HepG2 (cell line): ENCODE data around the gene TRIM8. TPM values are rescaled to one million over a fixed set of nuclear protein-coding genes. Genes with fewer than 3 reads are reported as not detected.
A peak's percentile ranks its signal among the peaks of the same experiment; 100 is the strongest.

Experiments
- ATAC-seq: fragments of 200-7000 bp; cut with Tn5 transposase; 3 replicates; pipeline ENCODE4 v1.9.1; 2020; ENCODE audit warnings: mild to moderate bottlenecking, moderate library complexity
- BruUV-seq: library from RNA; stranded (reverse); fragments of 400-500 nt; replicated peaks from 2 replicates; lab custom pipeline; 2021; lab: Mats Ljungman, UMichigan
- CTCF ChIA-PET: fragments of 300-600 bp; formaldehyde crosslinking; extraction: SDS; loops from one replicate; lab custom pipeline; 2021; ENCODE audit warnings: low total read pairs, inconsistent platforms, low intra/inter-chr PET ratio; lab: Yijun Ruan, JAX
- POLR2A ChIA-PET: fragments of 350-600 bp; sonication (Branson Sonifier 250); formaldehyde crosslinking; loops from one replicate; lab custom pipeline; 2020; ENCODE audit warnings: antibody characterized with exemption, inconsistent platforms; lab: Yijun Ruan, JAX
- DNase-seq: peaks from one replicate; pipeline ENCODE4 v3.0.0-alpha.2; 2015; ENCODE audit warnings: low spot score
- FAIRE-seq: peaks from 3 replicates; lab custom pipeline; 2011; peaks lifted over from hg19 to GRCh38; lab: Jason Lieb, UNC
- H2AFZ ChIP-seq: one replicate; pipeline ENCODE4 v1.6.1; 2011; ENCODE audit warnings: low read length, inconsistent platforms
- H3K27ac ChIP-seq: fragments of 300-600 bp; 3 replicates; pipeline ENCODE4 v1.8.0; 2011; ENCODE audit warnings: mixed run types, mild to moderate bottlenecking, mixed read lengths, low read length, inconsistent platforms; ENCODE audit not compliant: insufficient read depth; ENCODE audit errors: extremely low read length
- H3K27me3 ChIP-seq, 2 experiments: fragments of 200-600 bp in 1 of 2; 2 replicates in 1 of 2; 3 replicates in 1 of 2; pipeline versions ENCODE4 v1.6.0 to v1.8.0; 2011; ENCODE audit warnings: low read length in 2 of 2, mild to moderate bottlenecking in 2 of 2, moderate library complexity in 2 of 2, inconsistent platforms in 1 of 2; ENCODE audit not compliant: insufficient read depth in 2 of 2, control insufficient read depth in 1 of 2
- H3K36me3 ChIP-seq, 2 experiments: fragments of 200-600 bp in 1 of 2; replicated peaks in 1 of 2; 2 replicates in 1 of 2; 3 replicates in 1 of 2; pipeline versions ENCODE4 v1.5.1 to v1.8.0; 2011; ENCODE audit warnings: low read length in 2 of 2, inconsistent platforms in 1 of 2; ENCODE audit not compliant: insufficient read depth in 2 of 2, control insufficient read depth in 1 of 2
- H3K4me1 ChIP-seq: 2 replicates; pipeline ENCODE4 v1.5.1; 2012; ENCODE audit warnings: low read length, inconsistent platforms; ENCODE audit not compliant: insufficient read depth
- H3K4me2 ChIP-seq: 2 replicates; pipeline ENCODE4 v1.6.0; 2011; ENCODE audit warnings: low read depth, low read length, inconsistent platforms
- H3K4me3 ChIP-seq, 3 experiments: fragments of 200-600 bp in 1 of 3; sonication (generic), shearing (Covaris generic) in 1 of 3; replicated peaks in 1 of 3; 2 replicates each; pipeline ENCODE4 v1.5.1; 2011 to 2016; ENCODE audit warnings: low read length in 3 of 3, inconsistent platforms in 2 of 3, low read depth in 2 of 3, mild to moderate bottlenecking in 2 of 3, control low read depth in 1 of 3, mixed read lengths in 1 of 3; ENCODE audit not compliant: insufficient read depth in 1 of 3
- H3K79me2 ChIP-seq: one replicate; pipeline ENCODE4 v1.6.1; 2011; ENCODE audit warnings: low read length, inconsistent platforms; ENCODE audit not compliant: insufficient read depth
- H3K9ac ChIP-seq: 2 replicates; pipeline ENCODE4 v1.6.0; 2011; ENCODE audit warnings: mild to moderate bottlenecking, low read depth, low read length, inconsistent platforms; ENCODE audit not compliant: insufficient read depth
- H3K9me3 ChIP-seq: 2 replicates; pipeline ENCODE4 v1.5.1; 2012; ENCODE audit warnings: mild to moderate bottlenecking, low read length
- H4K20me1 ChIP-seq: 2 replicates; pipeline ENCODE4 v1.6.0; 2011; ENCODE audit warnings: inconsistent platforms, mild to moderate bottlenecking, low read length, moderate library complexity; ENCODE audit not compliant: insufficient read depth
- BCLAF1 ChIP-seq: fragments of 450-650 bp; IDR thresholded peaks from 2 replicates; pipeline ENCODE4 v1.6.1; 2017; ENCODE audit warnings: mild to moderate bottlenecking
- DZIP1 ChIP-seq: sonication (generic); formaldehyde crosslinking; IDR thresholded peaks from 2 replicates; pipeline ENCODE4 v1.5.0; 2020; ENCODE audit warnings: mild to moderate bottlenecking, missing genetic modification reagents
- FOXK2 ChIP-seq: fragments of 450-650 bp; IDR thresholded peaks from 2 replicates; pipeline ENCODE4 v1.6.1; 2016
- FUBP1 ChIP-seq: sonication (generic); formaldehyde crosslinking; IDR thresholded peaks from 2 replicates; pipeline ENCODE4 v1.5.1; 2020; ENCODE audit warnings: missing genetic modification reagents, mild to moderate bottlenecking, borderline replicate concordance
- JARID2 ChIP-seq: sonication (generic); formaldehyde crosslinking; IDR thresholded peaks from 2 replicates; pipeline ENCODE4 v1.8.1; 2023; ENCODE audit warnings: missing genetic modification reagents, inconsistent platforms; ENCODE audit not compliant: insufficient replicate concordance
- PRDM15 ChIP-seq: sonication (generic); formaldehyde crosslinking; IDR thresholded peaks from 2 replicates; pipeline ENCODE4 v1.4.0; 2020; ENCODE audit warnings: missing genetic modification reagents
- SETDB1 ChIP-seq: sonication (generic); formaldehyde crosslinking; IDR thresholded peaks from 2 replicates; pipeline ENCODE4 v1.5.1; 2020; ENCODE audit warnings: missing genetic modification reagents, mild to moderate bottlenecking, borderline replicate concordance
- ZIK1 ChIP-seq: sonication (generic); formaldehyde crosslinking; IDR thresholded peaks from 2 replicates; pipeline ENCODE4 v1.5.0; 2020; ENCODE audit warnings: mild to moderate bottlenecking, low read depth, missing genetic modification reagents, borderline replicate concordance
- ZMYM2 ChIP-seq: sonication (generic); formaldehyde crosslinking; IDR thresholded peaks from 2 replicates; pipeline ENCODE4 v1.8.0; 2022; ENCODE audit warnings: mild to moderate bottlenecking, missing genetic modification reagents
- ZNF264 ChIP-seq: sonication (generic); formaldehyde crosslinking; IDR thresholded peaks from 2 replicates; pipeline ENCODE4 v1.4.0; 2020; ENCODE audit warnings: missing genetic modification reagents
- WGBS: methylation state at CpG from one replicate; pipeline ENCODE4 v1.1.6; 2017; ENCODE audit warnings: low lambda C conversion rate; 5-methylcytosine and 5-hydroxymethylcytosine counted together
- in situ Hi-C: cut with HindIII; loops from 2 replicates; pipeline ENCODE4 v1.10.0; 2017; ENCODE audit warnings: low pct_unique_long_range_greater_than_20kb; ENCODE audit not compliant: extremely low pct_ligation_motif_present
- intact Hi-C: fragments of 100-400 bp; cut with micrococcal nuclease; formaldehyde crosslinking; loops from one replicate; pipeline ENCODE4 v1.10.0; 2022; ENCODE audit not compliant: unreplicated experiment
- polyA plus RNA-seq, 8 experiments: library from polyadenylated mRNA; depleted of rRNA in 3 of 8; stranded (reverse) in 7 of 8; unstranded in 1 of 8; fragments of >200 nt; fragmentation: Illumina TruSeq in 4 of 8; extraction: Trizol in 4 of 8; gene quantifications; 2 replicates each; pipeline versions ENCODE4 v1.2.1 to v1.2.3, GENCODE V29; 2011 to 2016; ENCODE audit warnings: low read depth in 4 of 8, missing spikeins in 1 of 8, mixed read lengths in 1 of 8; ENCODE audit not compliant: insufficient read depth in 1 of 8
- total RNA-seq, 5 experiments: library from RNA; depleted of rRNA; stranded (reverse); fragments of >200 nt; fragmentation: Illumina TruSeq; extraction: Trizol; gene quantifications; 2 replicates each; pipeline ENCODE4 v1.2.3, GENCODE V29; 2016; ENCODE audit warnings: low read depth in 1 of 5
- TF ChIP-seq, protein P1 (sequence below): sonication (generic); formaldehyde crosslinking; IDR thresholded peaks from 2 replicates; pipeline ENCODE4 v1.5.1; 2020; ENCODE audit warnings: mild to moderate bottlenecking, missing genetic modification reagents, borderline replicate concordance

The TRIM8 gene
- total and polyA plus RNA-seq, 2 of the 13 experiments (the other 11 are each of a cell fraction or from before 2014, with no cell fraction given): 38.9 to 66.5 TPM

DNA sequence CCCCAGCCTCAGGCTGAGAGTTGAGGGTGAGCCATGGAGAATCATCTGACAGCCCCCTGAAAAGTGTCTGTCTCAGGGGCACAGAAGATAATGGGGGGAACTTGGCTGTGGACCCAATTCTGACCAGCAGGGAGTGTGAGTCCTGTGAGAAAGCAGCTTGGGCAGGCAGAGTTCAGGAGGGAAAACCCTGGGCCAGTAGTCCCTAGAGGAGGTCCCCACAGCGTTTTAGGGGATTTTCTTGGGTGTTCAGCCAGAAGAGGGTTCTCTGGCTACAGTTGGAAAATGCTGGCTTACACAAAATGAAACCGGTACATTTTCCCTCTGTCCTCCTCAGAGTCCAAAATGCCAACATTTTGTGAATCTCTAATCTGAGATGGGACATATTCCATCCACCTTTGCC is 35.8 kb upstream of the TRIM8 start:
- BruUV-seq: no TSS peak
- Histone ChIP-seq H3K27me3 (no peaks in the 10 kb centered on the region), H3K9me3 (no peaks in the 10 kb centered on the region), H4K20me1 (no peaks in the 10 kb centered on the region), H3K27ac (no peak overlapping the region), H3K4me3 (no peak overlapping the region), H3K4me1 (peaks cover 22% of the 10 kb centered on the region), H2AFZ (no peak overlapping the region), H3K79me2 (no peaks in the 10 kb centered on the region), H3K4me2 (no peak overlapping the region), H3K36me3 (peaks cover 3 to 5% of the 10 kb centered on the region in 2 experiments; a peak in 2 of 5 replicates), H3K9ac (no peak overlapping the region)
- in situ Hi-C loops: no loop called here
- CTCF ChIA-PET: no interaction called here
- TF ChIP-seq FUBP1 (CRISPR knock-in tag): no peak
- TF ChIP-seq ZNF264: no peak
- no peak for TF ChIP-seq FOXK2
- TF ChIP-seq ZMYM2: no peak
- no peak for TF ChIP-seq PRDM15 (CRISPR knock-in tag)
- TF ChIP-seq, protein P1, sequence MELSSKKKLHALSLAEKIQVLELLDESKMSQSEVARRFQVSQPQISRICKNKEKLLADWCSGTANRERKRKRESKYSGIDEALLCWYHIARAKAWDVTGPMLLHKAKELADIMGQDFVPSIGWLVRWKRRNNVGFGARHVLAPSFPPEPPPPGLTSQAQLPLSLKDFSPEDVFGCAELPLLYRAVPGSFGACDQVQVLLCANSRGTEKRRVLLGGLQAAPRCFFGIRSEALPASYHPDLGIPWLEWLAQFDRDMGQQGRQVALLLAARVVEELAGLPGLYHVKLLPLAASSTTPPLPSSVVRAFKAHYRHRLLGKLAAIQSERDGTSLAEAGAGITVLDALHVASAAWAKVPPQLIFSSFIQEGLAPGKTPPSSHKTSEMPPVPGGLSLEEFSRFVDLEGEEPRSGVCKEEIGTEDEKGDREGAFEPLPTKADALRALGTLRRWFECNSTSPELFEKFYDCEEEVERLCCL: no peak
- no peak for TF ChIP-seq JARID2 (CRISPR knock-in tag)
- no peak for TF ChIP-seq BCLAF1
- TF ChIP-seq DZIP1 (CRISPR knock-in tag): no peak
- TF ChIP-seq SETDB1: no peak
- TF ChIP-seq ZIK1: no peak
- intact Hi-C loops: no loop called here
- ATAC-seq (peak; percentile 50; the same call in 2 of the 3 replicates), DNase-seq (no peak), FAIRE-seq (no peak)
- POLR2A ChIA-PET: interaction anchor here (1.2 kb wide), 1 partner anchor 8 kb away, joined by 3 read pairs; no protein-coding TSS in a partner anchor
- WGBS: 100% methylated on average over 2 of the region's 2 CpGs
